ENCODE results near the gene ANO9. TPM values are rescaled to one million over a fixed set of nuclear protein-coding genes. Genes with fewer than 3 reads are reported as not detected.

ANO9 gene
- total and polyA plus RNA-seq, 12 donors = 0.07 to 2.9 (median 0.97) TPM; not detected in 5

GRCh38 chr11:449889-450808 lies 8.3 kb upstream of the ANO9 start, which contains the start of gene PTDSS2:
Gene PTDSS2, plus strand, starts transcription at chr11:450279. Its CDS starts 177 bp downstream, at chr11:450456.
- Histone ChIP-seq H3K9me3 (replicated peaks in 1 of 3) (no peaks in the 10 kb centered on the region), H3K36me3 (replicated peaks in 1 of 2) (peaks cover 0 to 4% of the 10 kb centered on the region in 2 donors), H3K27ac (peak within 1 kb of the TSS; percentile 23 to 92 (median 71)), H3K4me3 (peak within 1 kb of the TSS; percentile 51 to 95 (median 65)), H3K4me1 (replicated peaks in 1 of 2) (peaks cover 17 to 29% of the 10 kb centered on the region in 2 donors), H3K27me3 (no peaks in the 10 kb centered on the region)
- intact Hi-C loops (cut with DNase I) = loop anchor here (5.0 to 10.0 kb wide), 3 partner anchors 52 to 155 kb away; partner anchors contain the start of genes IFITM5 (in 1 of the 2) and RNH1 (in 1 of the 2)
- WGBS, 4 donors = 0 to 2% (median 1%) methylated on average over 11 to 107 of the region's 108 CpGs
- DNase-seq = peak; percentile 95 to 99 (median 97)
- TF ChIP-seq POLR2A (IDR thresholded peaks at IDR 0.05) (peak; percentile 62 to 79), CTCF (IDR thresholded peaks at IDR 0.05) (peak in 1 of 6 experiments; percentile 22)

- peaks cover 0 to 4% of the 10 kb centered on the region in 2 donors for H3K36me3 ChIP-seq (replicated peaks in 1 of 2)
- peaks cover 17 to 25% of the 10 kb centered on the region in 2 donors for H3K4me1 ChIP-seq (replicated peaks in 1 of 2)
- peak overlapping the region in 3 of 4 donors; percentile 27 to 59 (median 39) for H3K4me3 ChIP-seq
- H3K9me3 ChIP-seq (replicated peaks in 1 of 3) = no peaks in the 10 kb centered on the region
- DNase-seq = peak; percentile 93 to 98 (median 96)
- H3K27ac ChIP-seq = peak overlapping the region; percentile 65 to 94 (median 92)
- WGBS, 4 donors = 3 to 16% (median 5%) methylated on average over 9 to 55 of the region's 55 CpGs
- intact Hi-C loops (cut with DNase I) = loop anchor here in 1 of 2 donors (10.0 kb wide), 1 partner anchor 153 kb away; the partner anchor contains the start of gene IFITM5
- TF ChIP-seq POLR2A (IDR thresholded peaks at IDR 0.05) (peak; percentile 74 to 77), CTCF (IDR thresholded peaks at IDR 0.05) (peak; percentile 52 to 92 (median 83))
- no peaks in the 10 kb centered on the region for H3K27me3 ChIP-seq
Measured at GRCh38 chr11:447923-448731, 6.3 kb upstream of the ANO9 start.

- Histone ChIP-seq H3K9me3 (replicated peaks in 1 of 3) (no peaks in the 10 kb centered on the region), H3K4me1 (replicated peaks in 1 of 2) (peaks cover 17 to 25% of the 10 kb centered on the region in 2 donors), H3K36me3 (replicated peaks in 1 of 2) (no peaks in the 10 kb centered on the region), H3K4me3 (no peak overlapping the region), H3K27ac (no peak overlapping the region), H3K27me3 (peaks cover 2% of the 10 kb centered on the region)
- 71 to 82% (median 76%) methylated on average over 6 to 7 of the region's 7 CpGs for WGBS, 4 donors
- no peak for DNase-seq
- intact Hi-C loops (cut with DNase I) = loop anchor here in 1 of 2 donors (10.0 kb wide), 1 partner anchor 152 kb away; the partner anchor contains the start of gene IFITM5
- TF ChIP-seq CTCF (IDR thresholded peaks at IDR 0.05) (no peak), POLR2A (IDR thresholded peaks at IDR 0.05) (no peak)
Measured at GRCh38 chr11:446891-447290, 5.1 kb upstream of the ANO9 start.
